C4-2B (cell line): ENCODE data around the gene SERPINB2.

ENCODE experiments used
- ZFX ChIP-seq: fragments of 450-650 bp; IDR thresholded peaks from 2 replicates; pipeline ENCODE4 v1.6.1; 2017
- TF ChIP-seq, protein P1 (sequence below): fragments of 450-650 bp; conservative IDR thresholded peaks from 2 replicates; pipeline ENCODE4 v1.5.1; 2017; ENCODE audit warnings: mild to moderate bottlenecking

DNA sequence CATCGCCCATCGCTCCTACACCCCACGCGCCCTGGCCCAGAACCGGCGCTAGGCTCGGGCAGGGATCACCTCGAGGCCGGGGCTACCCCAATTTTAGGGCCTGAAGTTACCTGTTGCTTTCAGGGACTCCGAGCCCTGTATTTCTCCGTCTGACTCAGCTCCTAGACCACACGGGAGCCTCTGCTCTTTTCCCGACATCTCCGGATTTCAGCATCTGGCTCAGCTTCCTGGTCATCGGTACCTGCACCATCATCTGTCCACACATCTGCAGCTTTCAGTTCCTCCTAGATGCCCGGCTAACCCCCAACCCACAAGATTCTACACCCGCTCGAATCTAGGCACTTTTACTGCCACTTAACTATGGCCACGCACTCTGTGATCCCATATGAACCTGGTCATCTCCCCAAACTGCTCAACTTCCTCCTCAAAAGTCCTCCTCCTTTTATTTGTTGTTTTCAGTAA, 49.5 kb downstream of the SERPINB2 start:
- TF ChIP-seq, protein P1, sequence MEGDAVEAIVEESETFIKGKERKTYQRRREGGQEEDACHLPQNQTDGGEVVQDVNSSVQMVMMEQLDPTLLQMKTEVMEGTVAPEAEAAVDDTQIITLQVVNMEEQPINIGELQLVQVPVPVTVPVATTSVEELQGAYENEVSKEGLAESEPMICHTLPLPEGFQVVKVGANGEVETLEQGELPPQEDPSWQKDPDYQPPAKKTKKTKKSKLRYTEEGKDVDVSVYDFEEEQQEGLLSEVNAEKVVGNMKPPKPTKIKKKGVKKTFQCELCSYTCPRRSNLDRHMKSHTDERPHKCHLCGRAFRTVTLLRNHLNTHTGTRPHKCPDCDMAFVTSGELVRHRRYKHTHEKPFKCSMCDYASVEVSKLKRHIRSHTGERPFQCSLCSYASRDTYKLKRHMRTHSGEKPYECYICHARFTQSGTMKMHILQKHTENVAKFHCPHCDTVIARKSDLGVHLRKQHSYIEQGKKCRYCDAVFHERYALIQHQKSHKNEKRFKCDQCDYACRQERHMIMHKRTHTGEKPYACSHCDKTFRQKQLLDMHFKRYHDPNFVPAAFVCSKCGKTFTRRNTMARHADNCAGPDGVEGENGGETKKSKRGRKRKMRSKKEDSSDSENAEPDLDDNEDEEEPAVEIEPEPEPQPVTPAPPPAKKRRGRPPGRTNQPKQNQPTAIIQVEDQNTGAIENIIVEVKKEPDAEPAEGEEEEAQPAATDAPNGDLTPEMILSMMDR = no peak
- TF ChIP-seq ZFX = no peak
